ENCODE measurements around the gene KRTAP9-1.

The KRTAP9-1 gene

DNA sequence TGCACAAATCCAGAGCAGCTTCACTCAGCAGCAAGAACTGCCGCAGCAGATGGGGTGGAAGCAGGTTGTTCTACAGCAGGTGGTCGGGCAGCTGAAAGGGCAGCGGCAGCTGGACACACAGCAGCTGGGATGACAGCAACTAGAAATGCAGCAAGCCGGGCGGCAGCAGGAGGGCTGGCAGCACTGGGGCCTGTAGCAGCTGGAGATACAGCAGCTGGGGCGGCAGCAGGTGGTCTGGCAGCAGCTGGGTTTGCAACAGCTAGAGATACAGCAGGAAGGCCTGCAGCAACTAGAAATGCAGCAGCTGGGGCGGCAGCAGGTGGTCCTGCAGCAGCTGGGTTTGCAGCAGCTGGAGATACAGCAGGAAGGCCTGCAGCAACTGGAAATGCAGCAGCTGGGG lies 22.1 kb upstream of the KRTAP9-1 start:
- Mint-ChIP-seq H3K4me1 (ENCODE audit: low read depth) (no peaks in the 10 kb centered on the region), H3K4me3 (no peak overlapping the region), H3K9me3 (no peaks in the 10 kb centered on the region), H3K36me3 (ENCODE audit: low read depth) (no peaks in the 10 kb centered on the region), H3K27me3 (ENCODE audit: low read depth) (peaks cover 3% of the 10 kb centered on the region), H3K27ac (no peak overlapping the region)
- DNase-seq (ENCODE audit: low spot score) = no peak

DNA sequence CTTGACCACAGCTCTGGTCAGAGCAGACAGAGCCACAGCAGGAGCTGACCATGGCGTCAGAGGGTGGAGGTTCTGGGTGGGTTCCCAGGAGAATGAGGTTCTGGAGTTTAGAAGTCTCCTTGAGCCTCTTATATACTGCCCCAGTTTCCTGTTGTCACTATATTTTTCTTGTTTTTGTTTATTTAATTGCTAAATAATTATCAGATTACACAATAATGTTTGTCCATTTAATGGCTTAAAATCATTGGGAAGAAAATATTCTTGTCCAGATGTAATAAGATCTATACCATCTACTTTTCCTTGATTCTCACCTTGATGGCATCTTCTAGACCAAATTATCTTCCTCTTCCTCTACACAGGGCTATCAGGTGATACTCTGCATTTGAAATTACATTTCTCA lies 21.6 kb upstream of the KRTAP9-1 start, which contains the start of gene KRTAP4-3:
Gene KRTAP4-3, minus strand, starts transcription at position 101 of the 400 bp plus-strand sequence. Its CDS starts 49 bp downstream, at position 52.
- Mint-ChIP-seq H3K27me3 (ENCODE audit: low read depth) (peaks cover 3% of the 10 kb centered on the region), H3K4me1 (ENCODE audit: low read depth) (no peaks in the 10 kb centered on the region), H3K4me3 (no peak within 1 kb of the TSS), H3K27ac (no peak within 1 kb of the TSS), H3K9me3 (no peaks in the 10 kb centered on the region), H3K36me3 (ENCODE audit: low read depth) (no peaks in the 10 kb centered on the region)
- no peak for DNase-seq (ENCODE audit: low spot score)

DNA sequence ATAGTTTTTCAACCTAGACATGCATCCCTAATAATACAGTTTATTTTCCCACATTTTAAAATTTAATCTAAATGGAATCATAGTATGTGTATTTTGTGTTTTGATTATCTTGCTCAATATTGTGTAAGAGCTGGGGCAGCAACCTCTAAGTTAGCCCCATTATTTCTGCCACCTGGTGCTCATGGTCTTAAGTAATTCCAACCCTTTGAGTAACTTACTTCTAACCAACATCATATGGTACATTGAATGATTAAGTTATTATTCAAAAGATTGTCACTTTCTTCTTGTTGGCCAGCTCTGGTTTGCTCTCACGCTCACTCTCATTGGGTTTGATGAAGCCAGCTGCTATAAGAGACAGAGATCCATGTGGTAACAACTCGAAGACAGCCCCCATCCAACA lies 17.8 kb upstream of the KRTAP9-1 start:
- Mint-ChIP-seq H3K27ac (no peak overlapping the region), H3K4me1 (ENCODE audit: low read depth) (no peaks in the 10 kb centered on the region), H3K4me3 (no peak overlapping the region), H3K9me3 (no peaks in the 10 kb centered on the region), H3K27me3 (ENCODE audit: low read depth) (peaks cover 3% of the 10 kb centered on the region), H3K36me3 (ENCODE audit: low read depth) (no peaks in the 10 kb centered on the region)
- no peak for DNase-seq (ENCODE audit: low spot score)

DNA sequence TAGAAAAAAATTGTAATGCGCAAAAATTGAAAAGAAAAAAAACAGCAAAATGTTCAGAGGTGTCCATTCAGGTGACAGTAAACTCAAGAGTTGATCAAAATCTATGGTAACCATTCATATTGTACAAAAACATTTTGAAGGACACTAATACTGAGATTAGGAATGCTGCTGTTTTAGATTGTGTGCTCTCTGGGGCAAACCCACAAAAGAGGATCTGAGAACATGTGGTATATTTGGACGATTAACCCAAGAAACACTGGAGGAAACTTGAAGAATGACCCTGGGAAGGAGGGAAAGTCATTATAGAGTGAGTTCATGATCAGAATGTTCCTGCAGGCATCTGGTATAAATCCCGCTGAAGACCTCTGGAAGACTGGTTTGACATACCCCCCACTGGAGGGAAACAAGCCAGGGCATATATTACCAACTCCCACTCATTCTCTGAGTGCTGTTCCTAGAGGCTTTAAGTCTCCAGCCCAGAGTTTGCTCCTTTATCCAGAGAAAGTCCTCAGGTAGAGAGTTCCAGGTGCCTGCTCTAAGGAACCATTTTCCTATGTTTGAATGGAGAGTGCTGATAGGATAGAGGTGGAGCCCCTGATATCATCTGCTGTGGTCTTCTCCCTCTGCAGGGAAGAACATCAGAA lies 12.8 kb upstream of the KRTAP9-1 start:
- DNase-seq (ENCODE audit: low spot score) = no peak
- Mint-ChIP-seq H3K36me3 (ENCODE audit: low read depth) (no peaks in the 10 kb centered on the region), H3K4me3 (no peak overlapping the region), H3K27me3 (ENCODE audit: low read depth) (no peaks in the 10 kb centered on the region), H3K4me1 (ENCODE audit: low read depth) (no peaks in the 10 kb centered on the region), H3K9me3 (no peaks in the 10 kb centered on the region), H3K27ac (no peak overlapping the region)

DNA sequence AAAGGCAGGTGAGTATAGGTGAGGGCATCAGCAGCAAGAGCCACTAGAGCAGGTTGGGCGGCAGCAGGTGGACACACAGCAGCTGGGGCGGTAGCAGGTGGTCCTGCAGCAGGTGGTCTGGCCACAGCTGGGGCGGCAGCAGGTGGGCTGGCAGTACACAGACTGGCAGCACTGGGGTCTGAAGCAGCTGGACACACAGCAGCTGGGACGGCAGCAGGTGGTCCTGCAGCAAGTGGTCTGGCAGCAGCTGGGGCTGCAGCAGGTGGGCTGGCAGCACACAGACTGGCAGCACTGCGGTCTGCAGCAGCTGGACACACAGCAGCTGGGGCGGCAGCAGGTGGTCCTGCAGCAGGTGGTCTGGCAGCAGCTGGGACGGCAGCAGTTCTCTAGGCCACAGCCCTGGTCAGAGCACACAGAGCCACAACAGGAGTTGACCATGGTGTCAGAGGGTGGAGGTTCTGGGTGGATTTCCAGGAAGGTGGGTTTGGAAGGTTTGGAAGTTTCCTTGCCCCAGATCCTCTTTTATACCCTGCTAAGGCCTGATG lies 11.9 kb upstream of the KRTAP9-1 start, which contains the start of gene KRTAP4-2:
Gene KRTAP4-2, minus strand, starts transcription at position 495 of the 545 bp plus-strand sequence. Its CDS starts 57 bp downstream, at position 438.
- no peaks in the 10 kb centered on the region for H3K36me3 Mint-ChIP-seq (ENCODE audit: low read depth)
- no peak within 1 kb of the TSS for H3K27ac Mint-ChIP-seq
- DNase-seq (ENCODE audit: low spot score) = no peak
- H3K4me3 Mint-ChIP-seq = no peak within 1 kb of the TSS
- H3K27me3 Mint-ChIP-seq (ENCODE audit: low read depth) = no peaks in the 10 kb centered on the region
- no peaks in the 10 kb centered on the region for H3K9me3 Mint-ChIP-seq
- no peaks in the 10 kb centered on the region for H3K4me1 Mint-ChIP-seq (ENCODE audit: low read depth)

DNA sequence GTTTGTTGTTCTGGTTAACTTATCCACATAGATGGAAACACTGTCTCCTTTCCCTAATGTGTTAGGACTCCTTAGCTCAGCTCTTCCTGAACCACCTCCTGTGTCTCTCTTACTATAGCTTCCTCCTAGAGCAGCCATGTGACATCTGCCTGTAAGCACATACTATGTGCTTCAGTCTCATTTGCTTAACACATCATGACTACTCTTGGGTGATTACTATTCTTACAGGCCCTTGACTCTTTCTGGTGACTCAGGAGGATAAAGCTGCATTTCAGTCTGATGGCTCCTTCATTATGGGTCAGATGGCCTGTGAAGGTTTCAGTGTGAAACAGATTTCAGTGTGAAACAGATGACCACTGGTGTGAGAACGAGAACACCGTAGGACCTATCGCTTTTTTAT lies 11.3 kb upstream of the KRTAP9-1 start:
- Mint-ChIP-seq H3K4me3 (no peak overlapping the region), H3K36me3 (ENCODE audit: low read depth) (no peaks in the 10 kb centered on the region), H3K4me1 (ENCODE audit: low read depth) (no peaks in the 10 kb centered on the region), H3K27me3 (ENCODE audit: low read depth) (no peaks in the 10 kb centered on the region), H3K9me3 (no peaks in the 10 kb centered on the region), H3K27ac (no peak overlapping the region)
- no peak for DNase-seq (ENCODE audit: low spot score)

DNA sequence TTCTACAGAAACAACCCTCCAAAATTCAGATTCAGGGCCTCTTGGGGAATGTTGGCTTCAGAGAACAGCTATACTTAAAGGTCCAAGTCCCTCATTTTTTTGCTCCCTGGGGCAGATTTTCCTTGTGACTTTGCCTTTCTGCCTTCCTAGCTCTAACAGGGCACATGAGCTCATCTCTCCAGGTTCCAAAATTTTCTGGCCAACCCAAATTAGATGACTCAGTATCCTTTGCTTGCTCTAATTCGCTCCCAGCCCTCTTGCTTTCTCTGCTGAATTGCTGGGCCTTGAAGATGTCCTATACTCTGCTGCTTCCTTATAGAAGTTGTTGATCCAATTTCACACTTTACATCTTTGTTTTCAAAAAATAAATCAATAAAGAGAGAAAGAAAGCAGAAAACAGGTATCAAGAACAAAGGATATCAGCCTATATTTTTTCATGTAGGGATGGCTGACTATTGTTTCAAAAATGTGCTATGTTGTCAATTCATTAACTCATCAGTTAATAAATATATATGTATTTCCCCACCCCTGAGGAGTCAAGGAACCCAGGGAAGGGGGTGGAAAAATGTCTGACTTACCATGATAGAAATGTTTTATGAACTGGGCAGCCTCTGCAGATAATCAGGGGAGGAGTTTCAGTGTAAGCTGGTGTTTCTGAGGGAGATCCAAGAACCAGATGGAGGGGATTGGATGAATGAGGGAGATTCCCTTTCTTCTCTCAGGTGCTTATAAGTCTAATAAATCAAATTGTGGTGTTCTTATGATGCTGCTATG lies 10.7 kb upstream of the KRTAP9-1 start:
- Mint-ChIP-seq H3K27me3 (ENCODE audit: low read depth) (no peaks in the 10 kb centered on the region), H3K9me3 (no peaks in the 10 kb centered on the region), H3K4me1 (ENCODE audit: low read depth) (no peaks in the 10 kb centered on the region), H3K27ac (no peak overlapping the region), H3K4me3 (no peak overlapping the region), H3K36me3 (ENCODE audit: low read depth) (no peaks in the 10 kb centered on the region)
- DNase-seq (ENCODE audit: low spot score) = no peak

DNA sequence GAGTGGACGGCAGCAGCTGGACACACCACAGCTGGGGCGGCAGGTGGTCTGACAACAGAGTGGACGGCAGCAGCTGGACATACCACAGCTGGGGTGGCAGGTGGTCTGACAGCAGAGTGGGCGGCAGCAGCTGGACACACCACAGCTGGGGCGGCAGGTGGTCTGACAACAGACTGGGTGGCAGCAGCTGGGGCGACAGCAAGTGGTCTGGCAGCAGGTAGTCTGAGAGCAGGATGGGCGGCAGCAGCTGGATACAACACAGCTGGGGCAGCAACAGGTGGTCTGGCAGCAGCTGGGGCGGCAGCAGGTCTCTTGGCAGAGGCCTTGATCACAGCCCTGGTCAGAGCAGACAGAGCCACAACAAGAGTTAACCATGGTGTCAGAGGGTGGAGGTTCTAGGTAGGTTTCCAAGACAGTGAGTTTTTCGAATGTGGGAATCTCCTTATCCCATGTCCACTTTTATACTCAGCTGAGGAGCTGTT lies 5.2 kb upstream of the KRTAP9-1 start, which contains the start of gene KRTAP4-1:
Gene KRTAP4-1, minus strand, starts transcription at position 432 of the 482 bp plus-strand sequence. Its CDS starts 57 bp downstream, at position 375.
- H3K4me1 Mint-ChIP-seq (ENCODE audit: low read depth) = no peaks in the 10 kb centered on the region
- no peak within 1 kb of the TSS for H3K4me3 Mint-ChIP-seq
- DNase-seq (ENCODE audit: low spot score) = no peak
- H3K9me3 Mint-ChIP-seq = no peaks in the 10 kb centered on the region
- H3K27ac Mint-ChIP-seq = no peak within 1 kb of the TSS
- H3K27me3 Mint-ChIP-seq (ENCODE audit: low read depth) = peaks cover 4% of the 10 kb centered on the region
- H3K36me3 Mint-ChIP-seq (ENCODE audit: low read depth) = no peaks in the 10 kb centered on the region

DNA sequence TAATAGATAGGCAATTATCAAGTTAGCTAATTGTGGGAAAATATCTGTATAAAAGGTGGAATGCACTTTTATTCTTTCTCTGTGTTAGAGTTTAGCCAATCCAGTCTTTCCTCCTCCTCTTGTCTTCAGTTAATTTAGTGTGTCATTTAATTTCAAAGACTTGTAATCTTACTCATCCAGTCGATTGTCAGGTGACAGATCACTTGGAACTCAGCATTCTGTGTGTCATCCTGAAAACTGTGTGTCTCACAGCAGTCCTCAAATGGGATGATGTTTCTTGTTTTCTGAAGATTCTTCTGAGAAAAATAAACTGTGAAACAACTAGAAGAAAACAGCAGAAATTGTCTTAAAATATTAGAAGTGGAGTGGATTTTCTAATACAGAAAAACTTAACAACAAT lies 4.7 kb upstream of the KRTAP9-1 start:
- peaks cover 4% of the 10 kb centered on the region for H3K27me3 Mint-ChIP-seq (ENCODE audit: low read depth)
- H3K27ac Mint-ChIP-seq = no peak overlapping the region
- H3K4me1 Mint-ChIP-seq (ENCODE audit: low read depth) = no peaks in the 10 kb centered on the region
- H3K9me3 Mint-ChIP-seq = no peaks in the 10 kb centered on the region
- no peak for DNase-seq (ENCODE audit: low spot score)
- no peaks in the 10 kb centered on the region for H3K36me3 Mint-ChIP-seq (ENCODE audit: low read depth)
- no peak overlapping the region for H3K4me3 Mint-ChIP-seq

DNA sequence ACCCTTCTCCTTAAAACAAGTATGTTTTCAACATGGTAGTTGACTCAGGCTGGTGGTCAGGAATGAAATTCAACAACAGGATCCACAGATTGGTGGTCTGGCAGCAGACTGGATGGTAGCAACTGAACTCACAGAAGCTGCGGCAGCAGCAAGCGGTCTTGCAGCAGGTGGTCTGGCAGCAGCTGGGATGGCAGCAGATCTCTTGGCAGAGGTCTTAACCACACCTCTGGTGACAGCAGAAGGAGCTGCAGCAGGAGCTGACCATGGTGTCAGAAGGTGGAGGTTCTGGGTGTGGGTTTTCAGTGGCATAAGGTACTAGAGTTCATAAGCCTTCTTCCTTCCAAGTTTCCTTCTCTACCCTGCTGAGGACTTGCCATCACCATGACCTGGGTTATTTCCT lies 2.8 kb upstream of the KRTAP9-1 start:
- Mint-ChIP-seq H3K36me3 (ENCODE audit: low read depth) (no peaks in the 10 kb centered on the region), H3K4me3 (no peak overlapping the region), H3K27me3 (ENCODE audit: low read depth) (peaks cover 4% of the 10 kb centered on the region), H3K4me1 (ENCODE audit: low read depth) (no peaks in the 10 kb centered on the region), H3K27ac (no peak overlapping the region), H3K9me3 (no peaks in the 10 kb centered on the region)
- DNase-seq (ENCODE audit: low spot score) = no peak

DNA sequence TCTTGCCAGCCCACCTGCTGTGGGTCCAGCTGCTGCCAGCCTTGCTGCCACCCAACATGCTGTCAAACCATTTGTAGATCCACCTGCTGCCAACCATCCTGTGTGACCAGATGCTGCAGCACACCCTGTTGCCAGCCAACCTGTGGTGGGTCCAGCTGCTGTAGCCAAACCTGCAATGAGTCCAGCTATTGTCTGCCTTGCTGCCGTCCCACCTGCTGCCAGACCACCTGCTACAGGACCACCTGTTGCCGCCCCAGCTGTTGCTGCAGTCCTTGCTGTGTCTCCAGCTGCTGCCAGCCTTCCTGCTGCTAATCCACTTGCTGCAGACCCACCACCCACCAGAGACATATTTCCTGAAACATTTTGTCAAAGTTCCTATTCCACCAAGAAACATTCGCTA lies 641 bp downstream of the KRTAP9-1 start:
- Mint-ChIP-seq H3K4me3 (no peak overlapping the region), H3K4me1 (ENCODE audit: low read depth) (no peaks in the 10 kb centered on the region), H3K27me3 (ENCODE audit: low read depth) (no peaks in the 10 kb centered on the region), H3K9me3 (no peaks in the 10 kb centered on the region), H3K36me3 (ENCODE audit: low read depth) (no peaks in the 10 kb centered on the region), H3K27ac (no peak overlapping the region)
- no peak for DNase-seq (ENCODE audit: low spot score)

DNA sequence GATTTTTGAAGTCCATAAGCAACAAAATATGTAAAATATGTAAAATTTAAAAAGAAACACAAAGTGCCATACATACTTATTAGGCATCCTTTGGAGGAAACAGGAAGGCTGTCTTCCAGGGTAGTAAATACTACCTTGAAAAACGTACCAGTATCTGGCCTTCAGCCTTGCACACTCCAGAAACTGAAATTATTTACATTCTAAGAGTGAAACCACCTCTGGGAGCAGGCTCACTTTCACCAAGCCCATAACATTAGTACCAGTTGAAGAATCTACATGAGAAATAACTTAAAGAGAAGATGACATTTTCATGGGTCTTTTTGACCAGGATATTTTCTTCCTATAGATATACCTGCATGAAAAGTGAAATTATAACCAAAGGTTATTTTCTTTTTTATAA lies 6.4 kb downstream of the KRTAP9-1 start:
- no peak for DNase-seq (ENCODE audit: low spot score)
- H3K27me3 Mint-ChIP-seq (ENCODE audit: low read depth) = no peaks in the 10 kb centered on the region
- no peaks in the 10 kb centered on the region for H3K9me3 Mint-ChIP-seq
- H3K4me3 Mint-ChIP-seq = no peak overlapping the region
- no peaks in the 10 kb centered on the region for H3K4me1 Mint-ChIP-seq (ENCODE audit: low read depth)
- H3K27ac Mint-ChIP-seq = no peak overlapping the region
- H3K36me3 Mint-ChIP-seq (ENCODE audit: low read depth) = no peaks in the 10 kb centered on the region

DNA sequence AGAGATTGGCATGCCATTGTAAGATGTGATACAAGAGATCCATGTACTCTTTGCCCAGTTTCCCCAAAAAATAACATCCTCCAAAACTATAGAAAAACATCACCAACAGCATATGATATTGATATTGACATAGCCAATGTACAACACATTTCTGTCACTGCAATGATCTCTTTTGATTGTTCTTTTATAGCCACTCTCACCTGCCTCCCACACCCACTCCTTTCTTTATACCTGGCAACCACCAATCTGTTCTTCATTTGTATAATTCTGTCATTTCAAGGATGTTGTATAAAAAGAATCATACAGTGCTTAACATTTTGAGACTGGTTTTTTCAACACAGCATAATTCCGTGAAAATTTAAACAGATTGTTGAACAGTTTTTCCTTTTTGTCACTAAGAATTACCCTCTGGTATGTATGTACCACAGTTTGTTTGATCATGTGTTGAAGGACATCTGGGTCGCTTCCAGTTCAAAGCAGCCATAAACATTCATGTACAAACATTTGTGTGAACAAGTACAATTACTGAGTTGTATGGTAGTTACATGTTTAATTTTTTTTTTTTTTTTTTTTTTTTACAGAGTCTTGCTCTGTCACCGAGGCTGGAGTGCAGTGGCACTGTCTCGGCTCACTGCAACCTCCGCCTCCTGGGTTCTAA lies 9.9 kb downstream of the KRTAP9-1 start:
- Mint-ChIP-seq H3K4me3 (no peak overlapping the region), H3K27me3 (ENCODE audit: low read depth) (no peaks in the 10 kb centered on the region), H3K36me3 (ENCODE audit: low read depth) (no peaks in the 10 kb centered on the region), H3K9me3 (no peaks in the 10 kb centered on the region), H3K4me1 (ENCODE audit: low read depth) (no peaks in the 10 kb centered on the region), H3K27ac (no peak overlapping the region)
- DNase-seq (ENCODE audit: low spot score) = no peak

All from T-helper 2 cell treated with Interferon-gamma antibody and Interleukin-4, amounts not matched to agents 5 μg/mL and 100 μg/mL, for 36 hours (primary cell).